ENCODE results near the gene UBE2C.

GRCh38 chr20:45835825-45836224 lies 23.4 kb downstream of the UBE2C start:
- TF ChIP-seq CTCF (IDR thresholded peaks at IDR 0.05): no peak
- no peak for TF ChIP-seq POLR2A (IDR thresholded peaks at IDR 0.05)

Measured in thyroid gland (tissue), 4 donors.